SH-SY5Y (cell line): Measurements from ENCODE around the gene MAPK13.

ENCODE experiments used
- GATA2 ChIP-seq: IDR thresholded peaks from 2 replicates; pipeline ENCODE4 v1.6.1; 2011; ENCODE audit warnings: mild to moderate bottlenecking, low read depth, low read length
- GATA3 ChIP-seq: IDR thresholded peaks from 2 replicates; pipeline ENCODE4 v1.6.1; 2011; ENCODE audit warnings: low read depth, mild to moderate bottlenecking, low read length, moderate library complexity

GRCh38 chr6:36130667-36131510, 576 bp downstream of the MAPK13 start:
- no peak for TF ChIP-seq GATA3
- no peak for TF ChIP-seq GATA2
